GM12891 (cell line): ENCODE measurements around the gene PDIA2.

Source experiments
- DNase-seq: peaks from one replicate; pipeline ENCODE4 v3.0.0; 2011; ENCODE audit warnings: low spot score; ENCODE audit not compliant: insufficient read length
- FAIRE-seq: peaks from 2 replicates; lab custom pipeline; 2011; peaks lifted over from hg19 to GRCh38; lab: Jason Lieb, UNC
- PAX5 ChIP-seq: IDR thresholded peaks from 2 replicates; pipeline ENCODE4 v1.6.1; 2011; ENCODE audit warnings: low read length, moderate library complexity, mild to moderate bottlenecking; ENCODE audit not compliant: insufficient read depth, severe bottlenecking
- POLR2A ChIP-seq: IDR thresholded peaks from 2 replicates; pipeline ENCODE4 v1.6.1; 2011; ENCODE audit warnings: low read depth, low read length, control low read depth
- POLR2AphosphoS5 ChIP-seq: IDR thresholded peaks from 2 replicates; pipeline ENCODE4 v1.6.1; 2011; ENCODE audit warnings: low read depth, low read length, control low read depth
- POU2F2 ChIP-seq: IDR thresholded peaks from 2 replicates; pipeline ENCODE4 v1.6.1; 2011; ENCODE audit warnings: low read depth, mild to moderate bottlenecking, control low read depth, low read length, moderate library complexity
- SPI1 ChIP-seq: IDR thresholded peaks from 2 replicates; pipeline ENCODE4 v1.6.1; 2011; ENCODE audit warnings: low read depth, low read length, control low read depth
- TAF1 ChIP-seq: IDR thresholded peaks from 2 replicates; pipeline ENCODE4 v1.6.1; 2011; ENCODE audit warnings: low read depth, low read length, control low read depth

The PDIA2 gene

DNA sequence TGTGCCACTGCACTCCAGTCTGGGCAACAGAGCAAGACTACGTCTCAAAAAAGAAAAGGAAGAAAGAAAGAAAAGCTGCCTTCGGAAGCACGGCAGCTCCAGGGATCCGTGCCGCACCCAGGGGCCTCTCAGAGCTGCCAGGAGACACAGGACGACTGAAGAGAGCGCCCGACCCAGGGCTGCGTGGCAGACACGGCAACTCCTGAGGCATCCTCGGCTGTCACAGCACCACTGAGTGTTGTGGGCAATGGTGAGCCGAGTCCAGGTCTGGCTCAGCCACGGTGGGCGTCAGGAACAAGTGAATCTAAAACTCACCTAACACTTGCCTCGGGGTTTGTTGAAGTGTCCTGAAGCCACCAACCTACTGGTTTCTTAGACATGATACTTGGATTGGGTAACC, 28.8 kb downstream of the PDIA2 start:
- DNase-seq = no peak
- no peak for FAIRE-seq
- TF ChIP-seq POU2F2 = no peak
- no peak for TF ChIP-seq POLR2A
- TF ChIP-seq PAX5 = no peak
- TF ChIP-seq POLR2AphosphoS5 = no peak
- no peak for TF ChIP-seq SPI1
- no peak for TF ChIP-seq TAF1

DNA sequence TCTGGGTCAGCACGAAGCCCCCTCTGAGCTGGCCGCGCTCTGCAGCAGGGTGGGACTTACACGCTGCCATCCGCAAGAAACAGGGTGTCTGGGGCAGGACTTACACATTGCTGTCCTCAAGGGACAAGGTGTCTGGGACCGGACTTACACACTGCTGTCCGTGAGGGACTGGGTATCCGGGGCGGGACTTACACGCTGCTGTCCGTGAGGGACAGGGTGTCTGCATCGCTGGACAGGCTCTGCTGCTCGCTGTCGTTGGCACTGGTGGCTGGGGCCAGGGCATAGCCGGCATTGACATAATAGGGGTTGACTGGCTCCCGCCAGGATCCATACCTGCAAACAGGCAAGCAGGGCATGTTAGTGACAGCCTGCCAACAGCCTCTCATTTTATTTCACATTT, 31.4 kb downstream of the PDIA2 start:
- no peak for TF ChIP-seq POU2F2
- TF ChIP-seq POLR2A = no peak
- no peak for TF ChIP-seq SPI1
- no peak for TF ChIP-seq TAF1
- TF ChIP-seq POLR2AphosphoS5 = no peak
- no peak for TF ChIP-seq PAX5
- FAIRE-seq (no peak), DNase-seq (no peak)

DNA sequence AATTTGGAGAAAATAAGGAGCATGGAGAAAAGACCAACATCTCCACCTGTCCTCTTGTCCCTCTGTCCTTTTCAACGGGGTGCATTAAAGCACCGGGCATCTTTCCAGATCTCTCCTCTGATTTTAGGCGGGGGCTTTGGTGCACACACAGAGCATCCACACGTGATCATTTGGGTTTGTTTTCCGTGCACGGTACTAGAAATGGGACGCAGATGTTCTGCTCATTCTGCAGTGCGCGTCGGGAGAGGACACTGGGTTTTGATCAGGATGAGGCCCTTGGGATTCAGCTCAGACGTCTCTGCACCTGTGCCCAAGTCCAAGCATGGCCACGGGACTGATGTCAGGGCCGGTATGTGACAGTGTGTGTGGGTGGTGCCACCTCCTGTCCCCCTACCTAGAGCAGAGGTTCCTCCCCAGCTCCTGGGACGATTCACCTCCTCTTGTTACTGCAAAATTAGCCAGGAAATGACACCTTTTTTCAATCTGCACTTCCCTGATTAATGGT, 31.9 kb downstream of the PDIA2 start:
- FAIRE-seq (no peak), DNase-seq (peak; percentile 11)
- TF ChIP-seq POLR2AphosphoS5 = no peak
- TF ChIP-seq POLR2A = no peak
- no peak for TF ChIP-seq SPI1
- TF ChIP-seq TAF1 = no peak
- TF ChIP-seq PAX5 = no peak
- TF ChIP-seq POU2F2 = no peak

DNA sequence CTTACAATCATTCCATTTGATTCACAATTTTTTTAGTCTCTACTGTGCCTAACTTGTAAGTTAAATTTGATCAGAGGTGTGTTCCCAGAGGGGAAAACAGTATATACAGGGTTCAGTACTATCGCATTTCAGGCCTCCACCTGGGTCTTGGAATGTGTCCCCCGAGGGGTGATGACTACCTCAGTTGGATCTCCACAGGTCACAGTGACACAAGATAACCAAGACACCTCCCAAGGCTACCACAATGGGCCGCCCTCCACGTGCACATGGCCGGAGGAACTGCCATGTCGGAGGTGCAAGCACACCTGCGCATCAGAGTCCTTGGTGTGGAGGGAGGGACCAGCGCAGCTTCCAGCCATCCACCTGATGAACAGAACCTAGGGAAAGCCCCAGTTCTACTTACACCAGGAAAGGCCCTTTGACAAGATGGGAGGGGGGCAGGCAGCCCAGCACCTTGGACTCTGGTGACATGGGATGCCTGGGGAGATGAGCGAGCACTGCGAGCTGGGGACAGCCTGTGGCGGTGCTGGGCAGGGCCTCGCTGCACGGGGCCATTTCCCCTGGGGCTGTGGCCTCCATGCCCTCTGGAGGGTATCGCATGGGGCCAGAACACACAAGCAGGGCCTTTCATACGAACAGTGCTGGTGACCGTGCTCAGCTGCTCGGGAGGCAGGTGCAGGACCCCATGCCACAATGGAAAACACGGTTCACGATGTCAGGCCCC, 33.9 kb downstream of the PDIA2 start:
- DNase-seq = no peak
- no peak for FAIRE-seq
- TF ChIP-seq SPI1 = no peak
- no peak for TF ChIP-seq PAX5
- no peak for TF ChIP-seq POU2F2
- no peak for TF ChIP-seq POLR2A
- no peak for TF ChIP-seq TAF1
- TF ChIP-seq POLR2AphosphoS5 = no peak

DNA sequence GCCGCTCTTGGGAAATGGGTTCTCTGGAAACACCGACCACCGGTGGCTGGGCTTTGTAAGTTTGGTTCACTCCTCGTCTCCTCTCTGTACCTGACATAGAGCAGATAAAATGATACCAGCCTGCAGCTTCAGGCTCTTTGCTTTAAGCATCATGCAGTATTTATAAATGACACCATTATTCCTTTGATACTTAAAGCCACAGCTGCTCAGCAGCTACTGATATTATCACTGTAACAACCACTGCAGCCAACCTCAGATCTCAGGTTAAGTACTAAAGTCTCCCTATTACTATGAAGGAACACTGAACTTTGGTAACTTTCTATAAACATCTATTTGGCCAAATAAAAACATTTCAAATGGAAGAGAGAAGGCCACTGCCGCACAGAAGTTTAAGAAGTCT, 34.6 kb downstream of the PDIA2 start:
- FAIRE-seq (no peak), DNase-seq (no peak)
- no peak for TF ChIP-seq TAF1
- no peak for TF ChIP-seq PAX5
- no peak for TF ChIP-seq SPI1
- no peak for TF ChIP-seq POLR2A
- no peak for TF ChIP-seq POLR2AphosphoS5
- no peak for TF ChIP-seq POU2F2

DNA sequence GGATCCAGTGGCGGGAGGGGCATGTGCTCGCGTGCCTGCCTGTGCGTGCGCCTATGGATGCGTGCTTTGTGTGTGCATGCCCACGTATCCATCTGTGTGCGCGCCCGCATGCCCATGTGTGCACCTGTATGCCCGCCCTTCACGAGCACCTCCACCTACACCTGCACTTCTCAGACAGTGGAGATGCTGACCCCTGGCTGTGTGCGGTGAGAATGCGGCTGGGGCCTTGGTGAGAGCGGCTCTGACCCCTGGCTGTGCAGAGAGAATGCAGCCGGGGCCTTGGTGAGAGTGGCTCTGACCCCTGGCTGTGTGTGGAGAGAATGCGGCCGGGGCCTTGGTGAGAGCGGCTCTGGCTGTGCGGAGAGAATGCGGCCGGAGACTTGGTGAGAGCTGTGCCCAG, 35.7 kb downstream of the PDIA2 start:
- TF ChIP-seq PAX5 = no peak
- TF ChIP-seq POLR2AphosphoS5 = no peak
- no peak for TF ChIP-seq SPI1
- TF ChIP-seq TAF1 = no peak
- TF ChIP-seq POLR2A = no peak
- no peak for TF ChIP-seq POU2F2
- no peak for FAIRE-seq
- peak; percentile 47 for DNase-seq

DNA sequence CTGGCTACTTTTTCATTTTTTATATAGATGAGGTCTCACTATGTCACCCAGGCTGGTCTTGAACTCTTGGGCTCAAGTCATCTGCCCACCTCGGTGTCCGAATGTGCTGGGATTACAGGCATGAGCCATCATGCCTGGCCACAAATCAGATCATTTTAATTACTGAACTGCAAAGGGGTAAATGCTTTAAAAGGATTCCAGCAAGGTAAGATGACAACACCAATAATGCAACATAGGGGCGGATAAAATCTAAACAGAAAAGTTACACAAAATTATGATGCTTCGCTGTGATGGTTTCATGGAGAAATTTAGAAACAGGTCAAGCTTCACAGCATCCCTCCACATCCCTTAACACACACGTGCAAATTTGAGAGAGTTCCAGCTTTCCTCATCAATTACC, 37.2 kb downstream of the PDIA2 start:
- no peak for DNase-seq
- TF ChIP-seq PAX5 (no peak), SPI1 (no peak), TAF1 (no peak), POLR2A (no peak), POLR2AphosphoS5 (no peak), POU2F2 (no peak)
- no peak for FAIRE-seq

DNA sequence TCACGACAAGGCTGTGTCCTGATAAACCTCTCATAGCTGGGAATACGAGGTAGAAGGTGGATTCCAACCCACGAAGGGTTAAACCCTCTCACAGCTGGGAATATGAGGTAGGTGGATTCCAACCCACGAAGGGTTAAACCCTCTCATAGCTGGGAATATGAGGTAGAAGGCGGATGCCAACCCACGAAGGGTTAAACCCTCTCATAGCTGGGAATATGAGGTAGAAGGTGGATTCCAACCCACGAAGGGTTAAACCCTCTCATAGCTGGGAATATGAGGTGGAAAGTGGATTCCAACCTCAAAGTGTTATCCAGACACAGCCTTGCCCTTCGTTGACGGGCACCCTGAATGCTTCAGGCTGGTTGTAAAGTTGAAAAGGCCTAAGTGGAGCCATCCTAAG, 38.6 kb downstream of the PDIA2 start:
- TF ChIP-seq POLR2AphosphoS5 (no peak), POU2F2 (no peak), POLR2A (no peak), SPI1 (no peak), TAF1 (no peak), PAX5 (no peak)
- FAIRE-seq = peak; percentile 13

DNA sequence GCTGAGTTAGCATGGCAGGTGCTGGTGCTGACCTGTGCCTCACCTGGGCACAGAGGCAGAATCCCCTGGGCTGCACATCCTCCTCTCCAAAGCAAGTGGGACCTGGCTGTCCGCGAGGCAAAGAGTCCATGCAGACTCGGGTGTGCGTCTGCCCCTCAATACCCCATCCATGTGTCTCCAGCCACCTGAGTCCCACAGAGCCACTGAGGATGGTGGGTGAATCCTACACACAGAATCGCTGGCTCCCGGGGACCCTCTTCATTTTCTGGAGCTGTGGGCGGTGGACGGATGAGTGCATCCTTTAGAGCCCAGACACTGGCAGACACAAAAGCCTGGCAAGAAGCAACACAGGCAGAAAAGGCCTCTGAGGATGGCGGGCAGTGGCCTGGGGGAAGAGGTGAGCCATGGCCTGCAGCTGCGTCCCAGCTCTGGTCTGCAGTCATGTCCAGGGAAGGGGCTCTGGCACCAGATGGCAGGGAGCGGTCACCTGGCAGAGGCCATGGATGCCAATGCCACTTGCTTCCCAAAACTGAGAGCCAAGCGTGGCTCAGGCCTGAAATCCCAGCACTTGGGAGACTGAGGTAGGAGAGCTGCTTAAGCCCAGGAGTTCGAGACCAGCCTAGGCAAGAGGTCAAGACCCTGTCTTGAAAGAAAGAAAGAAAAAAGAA, 39.6 kb downstream of the PDIA2 start:
- FAIRE-seq (no peak), DNase-seq (no peak)
- TF ChIP-seq PAX5 (no peak), POLR2AphosphoS5 (no peak), TAF1 (no peak), SPI1 (no peak), POLR2A (no peak), POU2F2 (no peak)

More for the DNA sequence above, 38.6 kb downstream of the PDIA2 start:
- no peak for DNase-seq
